Tibial nerve (tissue), 4 donors: ENCODE measurements around the gene ADAMTS10. TPM values are rescaled to one million over a fixed set of nuclear protein-coding genes. Genes with fewer than 3 reads are reported as not detected.
A peak's percentile ranks its signal among the peaks of the same experiment; 100 is the strongest.
"Not testable (repeated sequence)": the region's sequence is repeated elsewhere in the genome, so short reads cannot be mapped to it uniquely, and the experiment has no call there.

Experiments
- DNase-seq, 2 donors: peaks; one replicate each; pipeline ENCODE4 v3.0.0-alpha.2; 2019; ENCODE audit warnings: low spot score in 2 of 2
- H3K27ac ChIP-seq, 4 donors: fragments of 200-600 bp; sonication (generic) in 3 of 4; one replicate each; pipeline ENCODE4 v1.5.1; 2017 to 2019; ENCODE audit warnings: mild to moderate bottlenecking in 1 of 4
- H3K27me3 ChIP-seq, 2 donors: fragments of 200-600 bp; sonication (generic) in 1 of 2; one replicate each; pipeline versions ENCODE4 v1.5.1 to v1.6.0; 2017 to 2019
- H3K36me3 ChIP-seq, 3 donors: fragments of 200-600 bp; sonication (generic); one replicate each; pipeline ENCODE4 v1.5.1; 2018 to 2019
- H3K4me1 ChIP-seq, 4 donors: fragments of 200-600 bp; sonication (generic) in 3 of 4; one replicate each; pipeline ENCODE4 v1.5.1; 2017 to 2019
- H3K4me3 ChIP-seq, 4 donors: fragments of 200-600 bp; sonication (generic) in 3 of 4; one replicate each; pipeline ENCODE4 v1.5.1; 2017 to 2019; ENCODE audit warnings: mild to moderate bottlenecking in 1 of 4, moderate library complexity in 1 of 4
- H3K9me3 ChIP-seq, 4 donors: fragments of 200-600 bp; sonication (generic) in 3 of 4; one replicate each; pipeline ENCODE4 v1.5.1; 2017 to 2019
- CTCF ChIP-seq, 5 experiments: fragments of 200-600 bp in 3 of 5; fragments of 450-650 bp in 2 of 5; sonication (generic) in 3 of 5; IDR thresholded peaks; one replicate each; pipeline ENCODE4 v1.5.1; 2016 to 2019; ENCODE audit warnings: antibody characterized with exemption in 5 of 5, mild to moderate bottlenecking in 3 of 5, moderate library complexity in 2 of 5
- EP300 ChIP-seq, 2 donors: sonication (generic); formaldehyde crosslinking; IDR thresholded peaks; one replicate each; pipeline ENCODE4 v1.6.1; 2017; ENCODE audit warnings: antibody characterized with exemption in 2 of 2, mild to moderate bottlenecking in 1 of 2
- POLR2A ChIP-seq, 2 donors: fragments of 450-650 bp; IDR thresholded peaks; one replicate each; pipeline ENCODE4 v1.6.1; 2017; ENCODE audit warnings: antibody characterized with exemption in 2 of 2, mild to moderate bottlenecking in 2 of 2, moderate library complexity in 2 of 2
- WGBS, 2 donors: methylation state at CpG; one replicate each; pipeline ENCODE4 v1.1.5; 2018; 5-methylcytosine and 5-hydroxymethylcytosine counted together
- total RNA-seq, 4 donors: library from RNA; depleted of rRNA; stranded (reverse); fragments of >200 nt; gene quantifications; one replicate each; pipeline ENCODE4 v1.1.0, GENCODE V29; 2016

Gene ADAMTS10
- total RNA-seq, 4 donors from 2014 or later: 37.3 to 140 (median 66.6) TPM

- H3K27ac ChIP-seq: no peak overlapping the region
- 48 to 51% methylated on average over 4 of the region's 4 CpGs for WGBS, 2 donors
- peaks cover 0 to 3% (median 0%) of the 10 kb centered on the region in 4 donors for H3K4me1 ChIP-seq
- H3K9me3 ChIP-seq: peaks cover 0 to 19% (median 2%) of the 10 kb centered on the region in 4 donors
- TF ChIP-seq EP300 (IDR thresholded peaks at IDR 0.05): no peak
- TF ChIP-seq CTCF (IDR thresholded peaks at IDR 0.05): peak; percentile 26 to 43 (median 36)
- no peaks in the 10 kb centered on the region for H3K36me3 ChIP-seq
- peak in 1 of 2 donors; percentile 24 for DNase-seq
- no peaks in the 10 kb centered on the region for H3K27me3 ChIP-seq
- H3K4me3 ChIP-seq: no peak overlapping the region
Observed at GRCh38 chr19:8641908-8642547, 31.5 kb upstream of the ADAMTS10 start.

- no peak overlapping the region for H3K4me3 ChIP-seq
- WGBS, 2 donors: 84 to 89% methylated on average over 2 of the region's 2 CpGs
Observed at GRCh38 chr19:8641221-8641907, 30.8 kb upstream of the ADAMTS10 start.

GRCh38 chr19:8640402-8641004 is 30.0 kb upstream of the ADAMTS10 start:
- Histone ChIP-seq H3K36me3 (no peaks in the 10 kb centered on the region), H3K4me1 (peaks cover 0 to 3% (median 0%) of the 10 kb centered on the region in 4 donors), H3K27ac (no peak overlapping the region), H3K4me3 (no peak overlapping the region), H3K9me3 (peaks cover 0 to 19% (median 2%) of the 10 kb centered on the region in 4 donors), H3K27me3 (no peaks in the 10 kb centered on the region)
- DNase-seq: peak in 1 of 2 donors; percentile 38
- no peak for TF ChIP-seq POLR2A (IDR thresholded peaks at IDR 0.05)
- peak in 1 of 2 donors; percentile 72 for TF ChIP-seq EP300 (IDR thresholded peaks at IDR 0.05)
- 62 to 67% methylated on average over 12 of the region's 12 CpGs for WGBS, 2 donors

More at GRCh38 chr19:8641221-8641907, 30.8 kb upstream of the ADAMTS10 start:
- TF ChIP-seq CTCF (IDR thresholded peaks at IDR 0.05): no peak
- no peak for TF ChIP-seq EP300 (IDR thresholded peaks at IDR 0.05)
- no peak for TF ChIP-seq POLR2A (IDR thresholded peaks at IDR 0.05)
- H3K4me1 ChIP-seq: peaks cover 0 to 3% (median 0%) of the 10 kb centered on the region in 4 donors
- DNase-seq: no peak
- H3K9me3 ChIP-seq: peaks cover 0 to 19% (median 2%) of the 10 kb centered on the region in 4 donors
- no peaks in the 10 kb centered on the region for H3K36me3 ChIP-seq
- H3K27me3 ChIP-seq: no peaks in the 10 kb centered on the region
- H3K27ac ChIP-seq: no peak overlapping the region

- Histone ChIP-seq H3K27me3 (no peaks in the 10 kb centered on the region), H3K4me1 (peaks cover 0 to 3% (median 0%) of the 10 kb centered on the region in 4 donors), H3K4me3 (no peak overlapping the region), H3K27ac (no peak overlapping the region), H3K36me3 (no peaks in the 10 kb centered on the region), H3K9me3 (peaks cover 0 to 19% (median 2%) of the 10 kb centered on the region in 4 donors)
- 30 to 31% methylated on average over 8 of the region's 8 CpGs for WGBS, 2 donors
- TF ChIP-seq EP300 (IDR thresholded peaks at IDR 0.05) (no peak), CTCF (IDR thresholded peaks at IDR 0.05) (no peak), POLR2A (IDR thresholded peaks at IDR 0.05) (no peak)
- DNase-seq: no peak
Observed at GRCh38 chr19:8639821-8640401, 29.4 kb upstream of the ADAMTS10 start.

GRCh38 chr19:8638078-8638619 is 27.6 kb upstream of the ADAMTS10 start:
- no peak for TF ChIP-seq CTCF (IDR thresholded peaks at IDR 0.05)
- DNase-seq: no peak
- WGBS, 2 donors: 70 to 77% methylated on average over 20 to 21 of the region's 21 CpGs
- Histone ChIP-seq H3K4me1 (peaks cover 0 to 3% (median 0%) of the 10 kb centered on the region in 4 donors), H3K36me3 (no peaks in the 10 kb centered on the region), H3K27me3 (no peaks in the 10 kb centered on the region), H3K27ac (no peak overlapping the region), H3K4me3 (no peak overlapping the region), H3K9me3 (peaks cover 0 to 19% (median 2%) of the 10 kb centered on the region in 4 donors)

GRCh38 chr19:8637070-8637469 is 26.6 kb upstream of the ADAMTS10 start:
- H3K27me3 ChIP-seq, DNase-seq: not testable (repeated sequence)
- 84 to 87% methylated on average over 4 of the region's 4 CpGs for WGBS, 2 donors

More at GRCh38 chr19:8637070-8637469, 26.6 kb upstream of the ADAMTS10 start:
- H3K4me3 ChIP-seq, H3K36me3 ChIP-seq, H3K27ac ChIP-seq, H3K4me1 ChIP-seq: not testable (repeated sequence)
- peaks cover 0 to 13% (median 0%) of the 10 kb centered on the region in 4 donors for H3K9me3 ChIP-seq
